Measurements from ENCODE around the gene ECI1.

ECI1 gene

DNA sequence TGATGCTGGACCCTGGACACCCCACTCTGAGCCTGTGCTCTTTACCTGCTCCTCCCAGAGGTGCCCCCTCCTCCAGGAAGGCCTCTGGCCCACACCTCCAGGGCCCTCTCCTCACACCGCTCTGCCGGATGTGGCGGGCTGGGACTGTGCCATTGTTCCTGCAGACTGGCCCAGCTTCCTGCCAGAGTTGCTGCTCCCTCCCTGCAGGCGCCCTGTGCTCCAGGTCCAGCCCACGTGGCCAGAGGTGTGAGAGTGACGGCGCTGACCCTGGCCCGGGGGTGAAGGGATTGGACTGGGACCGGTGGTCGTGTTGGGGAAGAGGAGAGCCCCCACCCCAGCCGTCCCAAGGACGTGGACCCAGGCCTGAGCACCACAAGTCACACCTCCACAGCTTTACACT lies 22.3 kb downstream of the ECI1 start:
- TF ChIP-seq, protein P1, sequence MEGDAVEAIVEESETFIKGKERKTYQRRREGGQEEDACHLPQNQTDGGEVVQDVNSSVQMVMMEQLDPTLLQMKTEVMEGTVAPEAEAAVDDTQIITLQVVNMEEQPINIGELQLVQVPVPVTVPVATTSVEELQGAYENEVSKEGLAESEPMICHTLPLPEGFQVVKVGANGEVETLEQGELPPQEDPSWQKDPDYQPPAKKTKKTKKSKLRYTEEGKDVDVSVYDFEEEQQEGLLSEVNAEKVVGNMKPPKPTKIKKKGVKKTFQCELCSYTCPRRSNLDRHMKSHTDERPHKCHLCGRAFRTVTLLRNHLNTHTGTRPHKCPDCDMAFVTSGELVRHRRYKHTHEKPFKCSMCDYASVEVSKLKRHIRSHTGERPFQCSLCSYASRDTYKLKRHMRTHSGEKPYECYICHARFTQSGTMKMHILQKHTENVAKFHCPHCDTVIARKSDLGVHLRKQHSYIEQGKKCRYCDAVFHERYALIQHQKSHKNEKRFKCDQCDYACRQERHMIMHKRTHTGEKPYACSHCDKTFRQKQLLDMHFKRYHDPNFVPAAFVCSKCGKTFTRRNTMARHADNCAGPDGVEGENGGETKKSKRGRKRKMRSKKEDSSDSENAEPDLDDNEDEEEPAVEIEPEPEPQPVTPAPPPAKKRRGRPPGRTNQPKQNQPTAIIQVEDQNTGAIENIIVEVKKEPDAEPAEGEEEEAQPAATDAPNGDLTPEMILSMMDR (conservative IDR thresholded peaks at IDR 0.05): no peak
- H3K27ac ChIP-seq: no peak overlapping the region

DNA sequence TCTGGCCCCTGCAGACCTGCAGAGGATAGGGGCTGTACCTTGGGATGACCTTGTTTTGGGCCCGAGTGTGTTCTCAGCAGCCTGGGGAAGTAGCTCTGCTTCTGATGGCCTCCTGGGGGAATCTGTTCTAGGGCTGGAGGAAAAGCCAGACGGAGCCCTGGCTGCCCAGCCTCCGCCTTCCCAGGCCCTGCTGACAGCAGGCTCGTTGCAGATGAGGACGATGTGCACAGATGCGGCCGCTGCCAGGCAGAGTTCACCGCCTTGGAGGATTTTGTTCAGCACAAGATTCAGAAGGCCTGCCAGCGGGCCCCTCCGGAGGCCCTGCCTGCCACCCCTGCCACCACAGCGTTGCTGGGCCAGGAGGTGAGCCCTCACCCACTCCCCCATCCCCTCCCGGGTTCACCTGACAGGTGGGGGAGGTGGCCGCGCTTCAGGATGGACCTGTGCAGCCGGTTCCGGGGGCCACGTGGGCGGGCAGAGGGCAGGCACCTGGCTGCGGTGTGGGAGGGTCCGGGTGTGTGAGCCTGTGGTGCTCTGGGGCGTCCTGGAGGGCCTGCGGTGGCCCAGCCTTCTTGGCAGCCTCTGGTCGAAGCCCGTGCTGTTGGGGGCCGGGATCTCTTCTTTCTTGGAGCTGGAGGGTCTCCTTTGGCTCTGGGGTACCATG lies 23.1 kb downstream of the ECI1 start:
- TF ChIP-seq, protein P1 (conservative IDR thresholded peaks at IDR 0.05): no peak

DNA sequence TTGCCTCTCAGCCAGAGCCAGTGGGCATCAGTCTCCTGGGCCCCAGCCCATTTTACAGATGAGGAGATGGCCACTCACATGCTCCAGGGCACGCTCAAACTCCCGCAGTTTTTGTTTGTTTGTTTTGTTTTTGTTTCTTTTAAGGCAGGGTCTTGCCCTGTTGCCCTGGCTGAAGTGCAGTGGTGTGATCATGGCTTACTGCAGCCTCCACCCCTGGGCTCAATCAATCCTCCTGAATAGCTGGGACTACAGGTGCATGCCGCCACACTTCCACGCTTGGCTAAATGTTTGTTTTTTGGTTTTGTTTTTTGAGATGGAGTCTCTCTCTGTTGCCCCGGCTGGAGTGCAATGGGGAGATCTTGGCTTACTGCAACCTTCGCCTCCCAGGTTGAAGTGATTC lies 24.5 kb downstream of the ECI1 start:
- H3K27ac ChIP-seq: peak overlapping the region; percentile 26
- TF ChIP-seq, protein P1 (conservative IDR thresholded peaks at IDR 0.05): no peak

More for the DNA sequence above, 23.1 kb downstream of the ECI1 start:
- no peak overlapping the region for H3K27ac ChIP-seq

DNA sequence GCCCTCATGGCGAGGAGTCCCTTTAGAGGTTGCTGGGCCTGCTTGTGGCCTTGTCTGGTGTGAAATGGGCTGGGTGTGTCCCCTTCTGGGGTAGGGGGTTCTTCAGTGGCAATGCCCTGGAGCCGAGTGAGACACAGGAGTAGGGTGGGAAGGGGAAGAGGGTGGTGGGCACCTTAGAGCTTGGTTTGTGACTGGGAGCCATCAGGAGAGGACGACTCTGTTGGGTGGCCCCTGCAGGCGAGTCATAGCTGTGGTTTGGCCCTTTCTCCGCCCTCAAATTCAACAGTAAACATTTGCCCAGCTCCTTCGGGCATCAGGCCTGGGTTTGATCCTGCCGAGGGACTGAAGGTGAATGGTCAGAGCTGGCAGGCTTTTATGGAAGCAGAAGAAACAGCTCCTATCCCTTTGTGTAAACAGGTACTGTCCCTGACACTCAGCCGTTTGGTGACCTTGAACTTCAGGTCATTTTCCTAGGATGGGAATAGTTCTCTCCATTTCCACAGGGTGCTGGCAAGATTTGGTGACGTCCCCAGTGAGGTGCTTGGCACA lies 25.1 kb downstream of the ECI1 start:
- TF ChIP-seq, protein P1 (conservative IDR thresholded peaks at IDR 0.05): no peak
- peak overlapping the region; percentile 26 for H3K27ac ChIP-seq

DNA sequence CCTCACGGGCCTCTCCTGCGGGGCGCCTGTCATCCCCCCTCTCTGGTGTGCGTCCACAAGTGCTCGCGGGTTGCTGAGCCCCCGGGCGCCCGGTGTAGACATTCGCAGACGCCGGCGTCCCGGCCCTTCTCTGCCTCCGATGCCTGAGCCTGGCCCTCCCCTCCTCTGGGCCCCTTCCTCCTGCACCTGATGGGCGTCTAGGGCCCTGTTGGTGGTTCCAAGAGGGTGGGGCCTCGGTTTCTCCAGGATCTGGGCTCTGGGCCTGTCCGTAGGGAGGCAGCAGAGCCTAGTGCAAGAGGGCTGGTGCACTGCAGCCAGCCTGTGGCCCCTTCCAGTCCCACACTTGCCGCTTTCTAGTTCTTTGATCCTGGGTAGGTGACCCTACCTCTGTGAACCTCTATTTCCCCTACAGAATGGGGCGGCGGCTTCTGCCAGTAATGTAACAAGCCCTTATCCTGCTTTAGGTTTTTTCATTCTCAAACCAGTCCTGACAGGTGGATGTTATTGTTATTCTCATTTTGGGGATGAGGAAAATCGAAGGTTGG lies 27.4 kb downstream of the ECI1 start:
- peak overlapping the region; percentile 80 for H3K27ac ChIP-seq
- TF ChIP-seq, protein P1 (conservative IDR thresholded peaks at IDR 0.05): no peak

DNA sequence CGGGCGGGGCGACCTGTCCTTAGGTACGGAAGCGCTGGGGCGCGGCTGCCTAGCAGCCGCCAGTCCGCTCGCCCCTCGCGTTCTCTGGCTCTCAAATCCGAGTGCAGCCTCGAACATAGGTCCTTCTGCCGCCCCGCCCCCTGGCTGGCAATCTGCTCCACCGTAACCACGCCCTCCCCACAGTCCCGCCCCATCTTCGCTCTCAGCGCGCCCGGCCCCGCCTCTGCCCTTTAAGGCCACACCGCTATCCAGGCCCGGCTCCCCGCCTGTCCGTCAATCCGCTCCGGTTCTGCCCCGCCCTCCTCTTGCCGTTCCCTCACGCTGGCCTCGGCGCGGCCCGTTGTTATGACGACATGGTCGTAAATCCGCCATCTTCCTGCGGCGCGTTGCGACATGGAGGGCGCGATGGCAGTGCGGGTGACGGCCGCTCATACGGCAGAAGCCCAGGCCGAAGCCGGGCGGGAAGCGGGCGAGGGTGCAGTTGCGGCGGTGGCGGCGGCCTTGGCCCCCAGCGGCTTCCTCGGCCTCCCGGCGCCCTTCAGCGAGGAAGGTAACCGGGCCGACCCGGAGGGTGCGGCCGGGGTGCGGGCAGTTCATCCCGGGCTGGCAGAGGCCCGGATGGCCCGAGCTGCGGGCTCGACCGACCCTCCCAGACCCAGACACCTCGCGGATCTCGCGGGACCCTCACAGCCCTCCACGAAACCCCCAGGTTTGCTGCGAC lies 28.0 kb downstream of the ECI1 start, which contains the start of gene E4F1:
Gene E4F1 (plus strand): TSS at position 371 of the 721 bp plus-strand sequence. CDS start 23 bp downstream, at position 394.
- peak within 1 kb of the TSS; percentile 80 for H3K27ac ChIP-seq
- TF ChIP-seq, protein P1 (conservative IDR thresholded peaks at IDR 0.05): no peak

DNA sequence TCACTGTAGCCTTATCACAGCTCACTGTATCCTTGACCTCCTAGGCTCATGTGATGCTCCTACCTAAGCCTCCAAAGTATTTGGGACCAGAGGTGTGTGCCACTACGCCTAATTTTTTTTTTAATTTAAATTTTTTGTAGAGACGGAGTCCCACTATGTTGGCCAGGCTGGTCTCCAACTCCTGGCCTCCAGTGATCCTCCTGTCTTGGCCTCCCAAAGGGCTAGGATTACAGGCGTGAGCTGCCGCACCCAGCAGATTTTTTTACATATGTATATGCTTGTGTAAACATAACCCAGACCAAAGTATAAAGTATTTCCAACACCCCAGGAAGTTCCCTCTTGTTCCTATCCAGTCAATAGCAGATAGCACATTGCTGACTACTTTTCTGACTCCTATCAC lies 35.1 kb downstream of the ECI1 start:
- peak overlapping the region; percentile 83 for H3K27ac ChIP-seq
- TF ChIP-seq, protein P1 (conservative IDR thresholded peaks at IDR 0.05): no peak
